IPS DF 6.9 (cell line): Measurements from ENCODE around the gene KMT2D.

Experiments
- DNase-seq: peaks from one replicate; pipeline ENCODE4 v3.0.0-alpha.2; 2013; ENCODE audit warnings: low read depth, low spot score
- H3K27ac ChIP-seq: one replicate; pipeline ENCODE4 v1.5.1; 2013; ENCODE audit warnings: low read length, control low read depth
- H3K27me3 ChIP-seq: 2 replicates; pipeline ENCODE4 v1.6.1; 2013; ENCODE audit warnings: mild to moderate bottlenecking, low read length; ENCODE audit not compliant: control insufficient read depth, insufficient read depth
- H3K36me3 ChIP-seq: 2 replicates; pipeline ENCODE4 v1.6.1; 2013; ENCODE audit warnings: low read length; ENCODE audit not compliant: control insufficient read depth, insufficient read depth
- H3K4me1 ChIP-seq: 2 replicates; pipeline ENCODE4 v1.6.1; 2013; ENCODE audit warnings: low read length; ENCODE audit not compliant: control insufficient read depth, insufficient read depth
- H3K4me3 ChIP-seq: 2 replicates; pipeline ENCODE4 v1.5.1; 2013; ENCODE audit warnings: mild to moderate bottlenecking, low read length
- H3K9me3 ChIP-seq: 2 replicates; pipeline ENCODE4 v1.6.1; 2013; ENCODE audit warnings: low read length, inconsistent platforms; ENCODE audit not compliant: control insufficient read depth, insufficient read depth
- WGBS: extraction: QIAGEN DNeasy Blood & Tissue Kit; methylation state at CpG from one replicate; pipeline ENCODE4 v1.1.7; 2013; ENCODE audit warnings: mixed read lengths, missing lambda C conversion rate; ENCODE audit not compliant: insufficient read length, insufficient coverage; 5-methylcytosine and 5-hydroxymethylcytosine counted together

Gene KMT2D

DNA sequence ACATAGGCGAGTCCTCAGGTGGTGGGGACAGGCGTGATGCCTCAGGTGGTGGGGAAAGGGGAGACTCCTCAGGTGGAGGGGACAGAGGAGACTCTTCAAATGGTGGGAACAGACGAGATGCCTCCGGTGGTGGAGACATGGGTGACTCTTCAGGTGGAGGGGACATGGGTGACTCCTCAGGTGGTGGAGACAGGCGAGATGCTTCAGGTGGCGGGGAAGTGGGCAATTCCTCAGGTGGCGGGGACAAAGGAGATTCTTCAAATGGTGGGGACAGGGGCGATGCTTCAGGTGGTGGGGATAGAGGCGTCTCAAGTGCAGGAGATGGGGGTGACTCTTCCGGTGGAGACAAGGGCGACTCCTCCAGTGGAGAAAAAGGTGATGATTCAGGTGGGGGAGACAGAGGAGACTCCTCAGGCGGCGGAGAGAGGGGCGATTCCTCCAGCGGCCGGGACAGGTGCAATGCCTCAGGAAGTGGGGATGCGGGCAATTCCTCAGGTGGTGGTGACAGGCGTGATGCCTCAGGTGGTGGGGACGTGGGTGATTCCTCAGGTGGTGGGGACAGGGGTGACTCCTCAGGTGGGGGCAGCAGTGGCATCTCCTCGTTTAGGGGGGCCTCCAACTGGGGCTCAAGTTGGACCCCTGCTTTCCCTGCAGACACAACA lies 8.7 kb downstream of the KMT2D start:
- Histone ChIP-seq H3K27me3 (no peaks in the 10 kb centered on the region), H3K36me3 (peaks cover 68% of the 10 kb centered on the region), H3K27ac (no peak overlapping the region), H3K4me1 (peaks cover 1% of the 10 kb centered on the region; the same call in 1 of the 2 replicates), H3K4me3 (no peak overlapping the region), H3K9me3 (no peaks in the 10 kb centered on the region)
- WGBS, result no CpG with 5 or more reads among the region's 20 CpGs
- DNase-seq, result no peak

DNA sequence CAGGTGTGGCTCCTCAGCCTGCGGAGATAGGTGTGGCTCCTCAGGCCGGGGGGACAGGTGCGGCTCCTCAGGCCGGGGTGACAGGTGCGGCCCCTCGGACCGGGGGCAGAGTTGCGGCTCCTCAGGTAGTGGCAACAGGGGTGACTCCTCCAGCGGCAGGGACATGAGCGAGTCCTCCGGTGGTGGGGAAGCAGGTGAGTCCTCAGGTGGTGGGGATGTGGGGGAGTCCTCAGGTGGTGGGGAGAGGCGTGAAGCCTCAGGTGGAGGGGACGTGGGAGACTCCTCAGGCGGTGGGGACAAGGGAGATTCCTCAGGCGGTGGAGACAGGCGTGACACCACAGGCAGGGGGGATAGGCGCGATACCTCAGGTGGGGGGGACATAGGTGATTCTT lies 9.2 kb downstream of the KMT2D start:
- Histone ChIP-seq H3K36me3 (peaks cover 70% of the 10 kb centered on the region), H3K9me3 (no peaks in the 10 kb centered on the region), H3K27me3 (no peaks in the 10 kb centered on the region), H3K27ac (no peak overlapping the region), H3K4me3 (no peak overlapping the region), H3K4me1 (no peaks in the 10 kb centered on the region)
- WGBS, result no CpG with 5 or more reads among the region's 18 CpGs
- DNase-seq, result no peak

DNA sequence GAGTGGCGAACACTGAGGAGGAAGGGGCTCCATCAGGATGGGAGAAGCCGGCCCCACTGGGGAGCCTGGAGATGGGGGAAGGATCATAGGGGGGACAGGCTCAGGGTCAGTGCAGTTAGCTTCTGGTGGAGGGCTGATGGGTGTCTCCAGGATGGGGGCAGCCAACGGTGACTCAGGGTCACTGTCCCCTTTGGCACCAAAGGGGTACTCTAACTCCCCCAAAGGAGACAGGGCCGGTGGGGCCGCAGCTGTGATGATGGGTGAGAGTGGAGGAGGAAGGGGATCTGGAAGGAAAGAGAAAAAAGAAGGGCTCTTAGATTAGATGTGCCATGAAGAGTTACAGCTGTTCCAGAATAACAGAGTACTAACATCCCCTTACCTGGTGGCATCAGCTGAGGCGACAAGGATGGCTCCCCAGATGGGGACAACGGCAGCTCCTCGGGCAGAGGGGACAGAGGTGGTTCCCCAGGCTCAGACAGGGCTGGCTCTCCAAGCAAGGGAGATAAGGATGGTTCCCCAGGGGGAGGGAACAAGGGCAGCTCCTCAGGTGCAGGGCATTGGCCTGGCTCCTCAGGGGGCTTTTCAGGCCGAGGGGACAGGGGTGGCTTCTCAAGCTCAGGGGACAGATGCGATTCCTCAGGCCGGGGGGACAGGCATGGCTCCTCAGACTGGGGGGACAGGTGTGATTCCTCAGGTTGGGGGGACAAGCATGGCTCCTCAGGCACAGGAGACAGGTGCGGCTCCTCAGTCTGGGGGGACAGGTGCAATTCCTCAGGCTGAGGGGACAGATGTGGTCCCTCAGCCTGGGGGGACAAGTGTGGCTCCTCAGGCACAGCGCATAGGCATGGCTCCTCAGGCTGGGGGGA lies 9.9 kb downstream of the KMT2D start:
- Histone ChIP-seq H3K27me3 (no peaks in the 10 kb centered on the region), H3K36me3 (peaks cover 76% of the 10 kb centered on the region), H3K27ac (no peak overlapping the region), H3K4me1 (no peaks in the 10 kb centered on the region), H3K9me3 (no peaks in the 10 kb centered on the region), H3K4me3 (no peak overlapping the region)
- WGBS, result no CpG with 5 or more reads among the region's 13 CpGs
- no peak for DNase-seq

DNA sequence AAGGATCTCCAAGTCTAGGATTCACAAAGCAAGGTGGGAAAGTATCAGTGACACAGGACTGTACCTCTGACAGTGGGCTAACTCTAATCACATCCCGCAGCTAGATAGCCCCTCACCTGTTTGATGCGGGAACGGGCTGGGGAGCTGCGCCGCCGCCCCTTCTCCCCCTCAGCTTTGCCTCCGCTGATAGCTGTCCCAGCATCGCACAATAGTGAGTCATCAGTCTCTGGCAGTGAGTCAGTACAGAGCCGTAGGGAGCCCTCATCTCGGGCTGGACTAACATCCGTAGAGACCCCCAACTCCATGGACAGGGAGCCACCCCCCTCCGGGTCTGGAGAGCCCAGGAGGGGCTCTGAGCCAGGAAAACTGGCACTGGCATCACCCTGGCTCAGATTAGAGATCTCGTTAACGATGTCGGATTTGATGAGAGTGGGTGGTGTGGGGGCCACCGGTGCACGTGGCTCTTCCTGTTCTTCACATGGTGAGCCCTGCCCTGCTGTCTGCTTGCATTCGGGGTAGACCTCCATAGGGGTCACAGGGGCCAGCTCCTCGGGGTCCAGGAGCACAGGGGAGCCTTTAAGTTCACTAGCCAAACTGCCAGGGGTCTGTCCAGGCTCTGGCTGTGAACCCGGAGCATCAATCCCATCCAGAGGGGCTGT lies 10.9 kb downstream of the KMT2D start:
- peaks cover 77% of the 10 kb centered on the region for H3K36me3 ChIP-seq
- no peak overlapping the region for H3K27ac ChIP-seq
- WGBS, result no CpG with 5 or more reads among the region's 20 CpGs

DNA sequence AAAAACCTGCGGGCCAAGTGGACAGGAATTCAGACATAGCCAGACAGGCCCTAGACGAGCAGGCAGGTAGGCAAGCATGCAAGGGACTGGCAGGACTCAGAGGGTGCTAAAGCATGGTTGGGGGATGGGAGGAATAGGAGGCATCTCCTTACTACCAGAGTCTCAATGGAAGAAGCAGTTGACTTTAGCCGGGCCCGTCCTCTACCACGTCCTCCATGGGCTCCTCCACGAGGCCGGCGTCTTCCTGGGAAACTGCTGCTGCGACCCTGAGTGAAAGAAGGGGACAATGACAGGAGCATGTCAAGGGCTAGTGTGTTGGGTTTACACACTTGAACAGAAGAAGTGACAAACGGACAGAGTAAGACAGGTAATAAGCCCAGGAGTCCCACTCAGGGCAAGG lies 11.6 kb downstream of the KMT2D start:
- no CpG with 5 or more reads among the region's 10 CpGs for WGBS
- Histone ChIP-seq H3K4me3 (no peak overlapping the region), H3K36me3 (peaks cover 77% of the 10 kb centered on the region), H3K27ac (no peak overlapping the region), H3K9me3 (no peaks in the 10 kb centered on the region), H3K4me1 (no peaks in the 10 kb centered on the region), H3K27me3 (no peaks in the 10 kb centered on the region)
- no peak for DNase-seq

More for the DNA sequence above, 10.9 kb downstream of the KMT2D start:
- no peak for DNase-seq
- Histone ChIP-seq H3K4me3 (no peak overlapping the region), H3K4me1 (no peaks in the 10 kb centered on the region), H3K9me3 (no peaks in the 10 kb centered on the region), H3K27me3 (no peaks in the 10 kb centered on the region)

DNA sequence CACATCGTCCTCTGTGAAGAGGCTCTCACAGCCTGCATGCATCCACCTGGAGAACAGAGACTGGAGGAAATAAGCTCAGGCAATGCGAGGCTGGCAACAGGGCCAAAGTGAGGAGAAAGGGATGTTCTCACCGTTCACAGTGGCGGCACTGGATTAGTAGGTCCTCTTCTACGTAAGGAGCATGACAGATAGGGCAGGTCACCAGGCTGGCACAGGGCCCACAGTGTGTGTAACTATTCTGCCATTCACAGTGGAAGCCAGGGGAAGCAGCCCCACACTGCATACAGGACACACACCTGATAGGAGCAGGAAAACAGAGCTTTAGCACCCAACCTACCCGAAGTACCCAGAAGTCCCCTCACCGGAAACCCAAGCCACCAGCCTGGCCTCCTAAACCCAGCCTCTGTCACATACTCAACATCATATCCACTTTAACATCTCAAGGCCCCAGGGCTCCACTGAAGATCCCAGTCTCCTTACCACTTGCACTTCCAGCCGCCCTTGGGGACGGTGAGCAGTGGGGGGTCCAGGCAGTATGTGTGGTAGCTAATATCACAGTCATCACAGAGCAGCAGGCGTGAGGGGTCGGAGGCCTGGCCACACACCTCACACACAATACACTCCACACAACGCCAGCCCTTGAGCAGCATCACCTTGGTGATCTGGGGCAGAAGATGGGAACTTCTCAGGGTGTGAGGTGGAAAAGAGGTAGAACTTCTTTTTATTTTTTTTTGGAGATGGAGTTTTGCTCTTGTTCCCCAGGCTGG lies 14.3 kb downstream of the KMT2D start:
- H3K27me3 ChIP-seq, result no peaks in the 10 kb centered on the region
- H3K27ac ChIP-seq, result no peak overlapping the region
- no peak for DNase-seq
- no peak overlapping the region for H3K4me3 ChIP-seq
- H3K36me3 ChIP-seq, result peaks cover 76% of the 10 kb centered on the region
- no peaks in the 10 kb centered on the region for H3K4me1 ChIP-seq
- no CpG with 5 or more reads among the region's 12 CpGs for WGBS
- H3K9me3 ChIP-seq, result no peaks in the 10 kb centered on the region

DNA sequence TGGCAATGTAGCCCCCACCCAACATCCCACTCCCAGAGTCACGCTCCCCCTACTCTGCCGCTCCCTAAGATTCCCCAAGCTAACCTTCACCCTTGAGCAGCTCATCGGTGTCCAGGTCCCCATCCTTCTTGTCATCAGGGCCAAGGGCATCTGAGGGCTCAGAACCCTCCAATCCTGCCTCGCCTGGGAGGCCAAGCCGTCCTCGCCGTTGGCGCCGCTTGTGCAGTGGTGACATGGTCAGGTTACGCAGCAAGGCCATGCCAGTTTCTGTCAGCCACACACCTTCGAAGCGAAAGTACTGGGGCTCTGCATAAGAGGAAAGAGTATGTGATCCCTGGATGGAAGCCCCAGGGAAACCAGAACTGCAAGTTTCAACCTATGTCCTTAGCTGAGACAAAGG lies 15.9 kb downstream of the KMT2D start:
- no CpG with 5 or more reads among the region's 12 CpGs for WGBS
- H3K27ac ChIP-seq, result no peak overlapping the region
- peaks cover 72% of the 10 kb centered on the region for H3K36me3 ChIP-seq

DNA sequence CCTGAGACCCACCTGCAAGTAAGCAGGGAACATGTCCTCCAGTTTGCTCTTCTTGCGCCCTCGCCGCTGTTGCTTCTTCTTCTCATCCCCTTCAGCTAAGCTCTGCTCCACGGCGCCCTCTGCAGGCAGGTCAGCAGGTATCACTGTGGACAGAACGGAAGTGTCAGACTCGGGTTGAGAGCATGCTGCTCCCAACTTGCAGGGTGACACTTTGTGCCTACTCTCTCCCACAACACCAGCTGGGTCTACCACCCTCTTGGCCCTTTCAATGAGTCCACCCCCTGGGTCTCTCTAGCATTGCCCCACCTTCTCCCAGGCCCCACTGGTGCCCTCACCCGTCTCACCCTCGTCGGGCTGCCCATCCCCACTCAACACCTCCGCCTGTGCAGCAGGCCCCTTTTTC lies 16.7 kb downstream of the KMT2D start:
- WGBS, result no CpG with 5 or more reads among the region's 11 CpGs
- no peaks in the 10 kb centered on the region for H3K9me3 ChIP-seq
- peak; percentile 25 for DNase-seq
- no peaks in the 10 kb centered on the region for H3K4me1 ChIP-seq
- no peak overlapping the region for H3K4me3 ChIP-seq
- peaks cover 72% of the 10 kb centered on the region for H3K36me3 ChIP-seq
- no peak overlapping the region for H3K27ac ChIP-seq
- no peaks in the 10 kb centered on the region for H3K27me3 ChIP-seq

More for the DNA sequence above, 15.9 kb downstream of the KMT2D start:
- H3K4me3 ChIP-seq, result no peak overlapping the region
- H3K9me3 ChIP-seq, result no peaks in the 10 kb centered on the region
- DNase-seq, result no peak
- H3K27me3 ChIP-seq, result no peaks in the 10 kb centered on the region
- no peaks in the 10 kb centered on the region for H3K4me1 ChIP-seq

DNA sequence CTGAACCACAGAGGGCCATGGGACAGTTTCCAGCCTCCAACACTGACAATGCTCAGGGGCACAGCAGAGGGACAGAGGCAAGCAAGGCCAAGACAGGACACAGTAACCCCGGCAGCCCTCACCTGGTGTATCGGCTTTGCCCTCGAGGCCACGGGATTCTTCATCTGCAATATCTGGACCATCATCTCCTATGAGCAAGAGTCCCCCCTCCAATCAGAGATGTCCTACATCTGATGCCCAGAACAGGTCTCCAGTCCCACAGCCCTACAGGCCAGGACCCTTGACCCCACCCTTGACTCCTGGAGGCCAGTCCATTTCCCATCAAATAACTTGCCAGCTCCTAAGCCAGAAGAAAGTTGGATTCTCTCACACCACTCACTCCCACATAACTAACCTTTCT lies 17.4 kb downstream of the KMT2D start:
- Histone ChIP-seq H3K4me1 (no peaks in the 10 kb centered on the region), H3K27me3 (no peaks in the 10 kb centered on the region), H3K36me3 (peaks cover 71% of the 10 kb centered on the region), H3K9me3 (no peaks in the 10 kb centered on the region), H3K27ac (no peak overlapping the region), H3K4me3 (no peak overlapping the region)
- DNase-seq, result no peak
- no CpG with 5 or more reads among the region's 4 CpGs for WGBS

DNA sequence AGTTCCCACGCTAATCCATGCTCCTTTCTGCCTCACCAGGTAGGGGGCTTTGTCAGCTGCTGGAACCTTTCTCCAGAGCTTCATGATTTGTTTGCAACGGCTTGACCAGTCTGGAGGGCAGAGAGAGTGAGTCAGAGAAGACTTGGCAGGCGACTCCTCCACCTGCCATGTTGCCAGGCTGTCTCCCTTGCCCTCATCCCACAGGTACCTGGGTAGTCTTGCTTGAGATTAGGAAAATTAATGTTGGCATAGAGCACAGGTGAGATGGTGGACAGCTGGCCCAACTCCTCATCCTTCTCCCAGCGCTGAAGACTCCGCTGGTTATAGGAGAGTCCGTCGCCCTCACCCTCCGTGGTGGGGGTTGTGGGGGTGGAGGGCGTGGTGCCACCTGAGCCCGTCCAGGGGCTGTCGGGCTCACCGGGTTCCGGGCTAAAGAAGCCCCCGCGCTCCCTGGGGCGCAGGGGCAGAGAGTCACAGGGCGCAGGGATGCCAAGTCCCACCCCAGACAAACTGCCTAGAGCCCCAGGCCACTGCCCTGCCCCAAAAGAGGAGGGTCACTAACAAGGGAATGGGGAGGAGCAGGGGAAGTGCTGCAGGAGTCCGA lies 18.6 kb downstream of the KMT2D start:
- H3K36me3 ChIP-seq, result peaks cover 79% of the 10 kb centered on the region
- no peaks in the 10 kb centered on the region for H3K9me3 ChIP-seq
- no CpG with 5 or more reads among the region's 18 CpGs for WGBS
- H3K27me3 ChIP-seq, result no peaks in the 10 kb centered on the region
- no peak overlapping the region for H3K27ac ChIP-seq
- H3K4me3 ChIP-seq, result no peak overlapping the region
- H3K4me1 ChIP-seq, result no peaks in the 10 kb centered on the region
- DNase-seq, result no peak
